22Rv1 (cell line): ENCODE data around the gene DROSHA.

Experiments used
- ZFX ChIP-seq: fragments of 450-650 bp; IDR thresholded peaks from 2 replicates; pipeline ENCODE4 v1.6.1; 2017; ENCODE audit warnings: antibody characterized with exemption, borderline replicate concordance
- TF ChIP-seq, protein P1 (sequence below): fragments of 450-650 bp; IDR thresholded peaks from 2 replicates; pipeline ENCODE4 v1.5.1; 2017; ENCODE audit warnings: mild to moderate bottlenecking

DNA sequence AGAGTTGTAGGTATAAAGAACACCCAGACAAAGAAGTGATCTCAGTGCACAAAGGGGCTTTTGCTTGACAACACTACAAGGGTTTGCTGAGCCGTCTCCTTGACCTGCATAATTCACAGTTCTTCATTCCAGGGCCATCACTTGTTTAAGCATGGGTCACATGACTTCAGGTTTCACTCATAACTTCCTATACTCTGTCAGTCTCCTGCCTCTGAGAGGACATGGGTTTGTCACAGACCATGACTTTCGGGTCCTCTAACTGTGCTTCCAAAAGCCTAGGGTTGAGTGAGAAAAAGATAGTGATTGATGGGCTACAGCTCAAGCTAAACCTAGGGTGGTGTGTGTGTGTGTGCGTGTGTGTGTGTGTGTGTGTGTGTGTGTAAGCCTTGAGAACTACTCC, 172.1 kb downstream of the DROSHA start:
- TF ChIP-seq, protein P1, sequence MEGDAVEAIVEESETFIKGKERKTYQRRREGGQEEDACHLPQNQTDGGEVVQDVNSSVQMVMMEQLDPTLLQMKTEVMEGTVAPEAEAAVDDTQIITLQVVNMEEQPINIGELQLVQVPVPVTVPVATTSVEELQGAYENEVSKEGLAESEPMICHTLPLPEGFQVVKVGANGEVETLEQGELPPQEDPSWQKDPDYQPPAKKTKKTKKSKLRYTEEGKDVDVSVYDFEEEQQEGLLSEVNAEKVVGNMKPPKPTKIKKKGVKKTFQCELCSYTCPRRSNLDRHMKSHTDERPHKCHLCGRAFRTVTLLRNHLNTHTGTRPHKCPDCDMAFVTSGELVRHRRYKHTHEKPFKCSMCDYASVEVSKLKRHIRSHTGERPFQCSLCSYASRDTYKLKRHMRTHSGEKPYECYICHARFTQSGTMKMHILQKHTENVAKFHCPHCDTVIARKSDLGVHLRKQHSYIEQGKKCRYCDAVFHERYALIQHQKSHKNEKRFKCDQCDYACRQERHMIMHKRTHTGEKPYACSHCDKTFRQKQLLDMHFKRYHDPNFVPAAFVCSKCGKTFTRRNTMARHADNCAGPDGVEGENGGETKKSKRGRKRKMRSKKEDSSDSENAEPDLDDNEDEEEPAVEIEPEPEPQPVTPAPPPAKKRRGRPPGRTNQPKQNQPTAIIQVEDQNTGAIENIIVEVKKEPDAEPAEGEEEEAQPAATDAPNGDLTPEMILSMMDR, result no peak
- no peak for TF ChIP-seq ZFX
